GM12878 (cell line): ENCODE data around the gene RAD51B. TPM values are rescaled to one million over a fixed set of nuclear protein-coding genes. Genes with fewer than 3 reads are reported as not detected.

Source experiments
- ATAC-seq: fragments of 200-7000 bp; cut with Tn5 transposase; 3 replicates; pipeline ENCODE4 v1.9.1; 2020; ENCODE audit warnings: mild to moderate bottlenecking, moderate library complexity
- BruUV-seq: library from RNA; stranded (reverse); fragments of 400-500 nt; replicated peaks from 2 replicates; lab custom pipeline; 2021; lab: Mats Ljungman, UMichigan
- CTCF ChIA-PET: fragments of 300-600 bp; sonication (Branson Sonifier 250); formaldehyde crosslinking; extraction: SDS; loops from one replicate; lab custom pipeline; 2021; ENCODE audit warnings: inconsistent platforms; lab: Yijun Ruan, JAX
- POLR2A ChIA-PET: fragments of 350-600 bp; formaldehyde crosslinking; extraction: SDS; loops from one replicate; lab custom pipeline; 2021; ENCODE audit warnings: inconsistent platforms; lab: Charles Lee
- RAD21 ChIA-PET: fragments of 300-600 bp; sonication (Branson Sonifier 250); formaldehyde crosslinking; loops from one replicate; lab custom pipeline; 2023; ENCODE audit warnings: antibody characterized with exemption; ENCODE audit not compliant: unreplicated experiment; lab: Charles Lee
- SMC1A ChIA-PET: fragments of 300-600 bp; sonication (Branson Sonifier 250); formaldehyde crosslinking; loops from one replicate; lab custom pipeline; 2023; ENCODE audit not compliant: unreplicated experiment, uncharacterized antibody; lab: Charles Lee
- DNase-seq: peaks from one replicate; pipeline ENCODE4 v3.0.0-alpha.2; 2011; ENCODE audit warnings: low read depth, low spot score
- FAIRE-seq: peaks from 3 replicates; lab custom pipeline; 2011; peaks lifted over from hg19 to GRCh38; lab: Jason Lieb, UNC
- H2AFZ ChIP-seq: 2 replicates; pipeline ENCODE4 v1.6.0; 2011; ENCODE audit warnings: low read depth, low read length, control low read depth; ENCODE audit not compliant: control insufficient read depth
- H3K27ac ChIP-seq: 2 replicates; pipeline ENCODE4 v1.5.1; 2011; ENCODE audit warnings: control low read depth; ENCODE audit not compliant: control insufficient read depth, insufficient read depth
- H3K27me3 ChIP-seq, 2 experiments: replicated peaks in 1 of 2; 2 replicates each; pipeline versions ENCODE4 v1.6.0 to v1.6.1; 2011; ENCODE audit warnings: low read length in 1 of 2; ENCODE audit not compliant: control insufficient read depth in 2 of 2, insufficient read depth in 2 of 2
- H3K36me3 ChIP-seq, 2 experiments: 2 replicates each; pipeline ENCODE4 v1.5.1; 2011; ENCODE audit warnings: low read length in 1 of 2; ENCODE audit not compliant: control insufficient read depth in 2 of 2, insufficient read depth in 2 of 2
- H3K4me1 ChIP-seq: 2 replicates; pipeline ENCODE4 v1.6.1; 2011; ENCODE audit warnings: mild to moderate bottlenecking, low read length, moderate library complexity, mixed read lengths; ENCODE audit not compliant: control insufficient read depth, insufficient read depth
- H3K4me2 ChIP-seq: 2 replicates; pipeline ENCODE4 v1.6.0; 2011; ENCODE audit warnings: control low read depth; ENCODE audit not compliant: control insufficient read depth, insufficient read depth
- H3K4me3 ChIP-seq: fragments of 200-600 bp; sonication (generic); 2 replicates; pipeline ENCODE4 v1.5.1; 2016
- H3K79me2 ChIP-seq: 2 replicates; pipeline ENCODE4 v1.6.0; 2011; ENCODE audit warnings: low read length; ENCODE audit not compliant: control insufficient read depth, insufficient read depth
- H3K9ac ChIP-seq: 2 replicates; pipeline ENCODE4 v1.8.0; 2011; ENCODE audit warnings: low read length, control low read depth, mixed read lengths; ENCODE audit not compliant: control insufficient read depth, insufficient read depth
- H3K9me3 ChIP-seq: replicated peaks from 3 replicates; pipeline ENCODE4 v1.5.1; 2011; ENCODE audit warnings: mild to moderate bottlenecking, low read length; ENCODE audit not compliant: control insufficient read depth, insufficient read depth
- H4K20me1 ChIP-seq: 2 replicates; pipeline ENCODE4 v1.6.0; 2011; ENCODE audit not compliant: control insufficient read depth, insufficient read depth
- CHD2 ChIP-seq: IDR thresholded peaks from 2 replicates; pipeline ENCODE4 v1.6.1; 2011; ENCODE audit warnings: low read depth, low read length, improper control_type of control experiment, borderline replicate concordance
- EED ChIP-seq: sonication (generic); IDR thresholded peaks from 2 replicates; pipeline ENCODE4 v1.6.1; 2016; ENCODE audit warnings: antibody characterized with exemption, low read depth
- IRF3 ChIP-seq: fragments of 450-650 bp; IDR thresholded peaks from 2 replicates; pipeline ENCODE4 v1.6.1; 2014; ENCODE audit warnings: mild to moderate bottlenecking
- MAX ChIP-seq: IDR thresholded peaks from 2 replicates; pipeline ENCODE4 v1.6.1; 2012; ENCODE audit warnings: low read depth, low read length, improper control_type of control experiment
- MYC ChIP-seq: IDR thresholded peaks from 2 replicates; pipeline ENCODE4 v1.6.1; 2011; ENCODE audit warnings: mild to moderate bottlenecking, low read length, moderate library complexity, inconsistent platforms; ENCODE audit not compliant: insufficient read depth, insufficient replicate concordance, insufficient read length, severe bottlenecking
- POLR2AphosphoS2 ChIP-seq: IDR thresholded peaks from 2 replicates; pipeline ENCODE4 v1.6.1; 2011; ENCODE audit warnings: low read depth, mild to moderate bottlenecking, low read length, improper control_type of control experiment, moderate library complexity
- PRDM15 ChIP-seq: fragments of 450-650 bp; formaldehyde crosslinking; IDR thresholded peaks from 2 replicates; pipeline ENCODE4 v1.4.0; 2020; ENCODE audit warnings: mild to moderate bottlenecking, moderate library complexity
- RAD21 ChIP-seq: IDR thresholded peaks from 2 replicates; pipeline ENCODE4 v1.6.1; 2011; ENCODE audit warnings: mild to moderate bottlenecking, low read depth, low read length, moderate library complexity; ENCODE audit not compliant: insufficient read depth
- RAD51 ChIP-seq: fragments of 450-650 bp; IDR thresholded peaks from 2 replicates; pipeline ENCODE4 v1.6.1; 2016; ENCODE audit warnings: moderate library complexity, mild to moderate bottlenecking, inconsistent platforms
- SUZ12 ChIP-seq: fragments of 200-600 bp; sonication (generic); IDR thresholded peaks from one replicate; pipeline ENCODE4 v1.6.1; 2018; ENCODE audit warnings: antibody characterized with exemption, mild to moderate bottlenecking; ENCODE audit not compliant: unreplicated experiment
- in situ Hi-C: fragments of 300-500 bp; cut with MboI; formaldehyde crosslinking; loops from 9 replicates; pipeline ENCODE4 v1.14.3; 2018; ENCODE audit warnings: mixed read lengths
- intact Hi-C: fragments of 100-400 bp; cut with micrococcal nuclease; formaldehyde crosslinking; loops from one replicate; pipeline ENCODE4 v1.14.2; 2022; ENCODE audit not compliant: unreplicated experiment
- polyA plus RNA-seq, 11 experiments: library from polyadenylated mRNA; depleted of rRNA in 4 of 11; unstranded in 6 of 11; stranded (reverse) in 5 of 11; fragments of >200 nt; fragmentation: Nextera tagmentation in 4 of 11; fragmentation: Illumina TruSeq in 1 of 11; extraction: Ambion mirVana in 4 of 11; extraction: Trizol in 1 of 11; gene quantifications; 1 replicate in 1 of 11; 2 replicates in 10 of 11; pipeline versions ENCODE4 v1.2.1 to v1.2.3, GENCODE V29; 2011 to 2016; ENCODE audit warnings: inconsistent platforms in 2 of 11, missing spikeins in 2 of 11, low read depth in 1 of 11
- total RNA-seq, 4 experiments: library from RNA; depleted of rRNA in 3 of 4; stranded (reverse); fragments of >200 nt in 3 of 4; fragmentation: Illumina TruSeq in 1 of 4; extraction: Trizol in 1 of 4; gene quantifications; 2 replicates each; pipeline versions ENCODE4 v1.2.1 to v1.2.3, GENCODE V29; 2013 to 2021
- TF ChIP-seq, protein P1 (sequence below): fragments of 450-650 bp; IDR thresholded peaks from 2 replicates; pipeline ENCODE4 v1.6.1; 2018; ENCODE audit warnings: mild to moderate bottlenecking, low read depth, moderate library complexity; ENCODE audit not compliant: partially characterized antibody

Gene RAD51B
- total and polyA plus RNA-seq, 10 of the 15 experiments (the other 5 are each of a cell fraction or from before 2014, with no cell fraction given): 9.8 to 26.8 (median 21.3) TPM

DNA sequence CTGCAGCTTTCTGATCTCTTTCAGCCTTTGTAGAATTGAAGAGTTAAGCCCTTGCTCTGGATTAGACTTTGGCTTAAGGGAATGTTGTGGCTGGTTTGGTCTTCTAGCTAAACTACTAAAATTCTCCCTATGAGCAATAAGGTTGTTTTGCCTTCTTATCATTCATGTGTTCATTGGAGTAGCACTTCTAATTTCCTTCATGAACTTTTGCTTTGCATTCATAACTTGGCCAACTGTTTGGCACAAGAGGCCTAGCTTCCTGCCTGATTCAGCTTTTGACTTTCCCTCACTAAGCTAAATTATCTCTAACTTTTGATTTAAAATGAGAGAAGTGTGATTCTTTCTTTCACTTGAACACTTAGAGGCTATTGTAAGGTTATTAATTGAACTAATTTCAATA lies 384.3 kb downstream of the RAD51B start:
- H3K9ac ChIP-seq: no peak overlapping the region
- RAD21 ChIA-PET: interaction anchor here (1.4 kb wide), 1 partner anchor 29 kb away, joined by 3 read pairs; no protein-coding TSS in a partner anchor

More for the DNA sequence above, 384.3 kb downstream of the RAD51B start:
- FAIRE-seq (no peak), DNase-seq (no peak), ATAC-seq (no peak)
- ChIA-PET POLR2A (interaction anchor here (0.8 to 1.4 kb wide), 3 partner anchors 13 to 31 kb away, joined by 3 read pairs; no protein-coding TSS in a partner anchor), CTCF (interaction anchor here (0.5 to 2.0 kb wide), 6 partner anchors 9 to 270 kb away, joined by 3 to 6 read pairs (median 4); no protein-coding TSS in a partner anchor), SMC1A (interaction anchor here (0.7 to 2.7 kb wide), 11 partner anchors 10 to 262 kb away, joined by 3 to 20 read pairs (median 3); no protein-coding TSS in a partner anchor)
- no peaks in the 10 kb centered on the region for H3K79me2 ChIP-seq
- H2AFZ ChIP-seq: no peak overlapping the region
- H3K4me3 ChIP-seq: no peak overlapping the region
- no peak overlapping the region for H3K4me2 ChIP-seq
- intact Hi-C loops (no loop called here), in situ Hi-C loops (no loop called here)
- no peak for TF ChIP-seq SUZ12
- TF ChIP-seq IRF3: no peak
- TF ChIP-seq PRDM15 (CRISPR knock-in tag): no peak
- no peak for TF ChIP-seq RAD51
- no peak for TF ChIP-seq CHD2
- TF ChIP-seq EED: no peak
- TF ChIP-seq, protein P1, sequence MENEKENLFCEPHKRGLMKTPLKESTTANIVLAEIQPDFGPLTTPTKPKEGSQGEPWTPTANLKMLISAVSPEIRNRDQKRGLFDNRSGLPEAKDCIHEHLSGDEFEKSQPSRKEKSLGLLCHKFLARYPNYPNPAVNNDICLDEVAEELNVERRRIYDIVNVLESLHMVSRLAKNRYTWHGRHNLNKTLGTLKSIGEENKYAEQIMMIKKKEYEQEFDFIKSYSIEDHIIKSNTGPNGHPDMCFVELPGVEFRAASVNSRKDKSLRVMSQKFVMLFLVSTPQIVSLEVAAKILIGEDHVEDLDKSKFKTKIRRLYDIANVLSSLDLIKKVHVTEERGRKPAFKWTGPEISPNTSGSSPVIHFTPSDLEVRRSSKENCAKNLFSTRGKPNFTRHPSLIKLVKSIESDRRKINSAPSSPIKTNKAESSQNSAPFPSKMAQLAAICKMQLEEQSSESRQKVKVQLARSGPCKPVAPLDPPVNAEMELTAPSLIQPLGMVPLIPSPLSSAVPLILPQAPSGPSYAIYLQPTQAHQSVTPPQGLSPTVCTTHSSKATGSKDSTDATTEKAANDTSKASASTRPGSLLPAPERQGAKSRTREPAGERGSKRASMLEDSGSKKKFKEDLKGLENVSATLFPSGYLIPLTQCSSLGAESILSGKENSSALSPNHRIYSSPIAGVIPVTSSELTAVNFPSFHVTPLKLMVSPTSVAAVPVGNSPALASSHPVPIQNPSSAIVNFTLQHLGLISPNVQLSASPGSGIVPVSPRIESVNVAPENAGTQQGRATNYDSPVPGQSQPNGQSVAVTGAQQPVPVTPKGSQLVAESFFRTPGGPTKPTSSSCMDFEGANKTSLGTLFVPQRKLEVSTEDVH: no peak
- no peak for TF ChIP-seq MYC
- TF ChIP-seq RAD21: no peak
- TF ChIP-seq MAX: no peak
- no peak for TF ChIP-seq POLR2AphosphoS2
- BruUV-seq: no TSS peak
- no peaks in the 10 kb centered on the region for H3K27me3 ChIP-seq
- no peaks in the 10 kb centered on the region; the same call in 1 of the 3 replicates for H3K9me3 ChIP-seq
- H3K36me3 ChIP-seq: no peaks in the 10 kb centered on the region
- peaks cover 6% of the 10 kb centered on the region for H3K4me1 ChIP-seq
- no peak overlapping the region for H3K27ac ChIP-seq
- H4K20me1 ChIP-seq: no peaks in the 10 kb centered on the region
